Stimulated activated CD4-positive, alpha-beta T cell treated with anti-CD3 and anti-CD28 coated beads, TNF-alpha, amount 100 ng/mL, for 4 hours (primary cell): ENCODE results near the gene TP53RK.

Experiments used
- DNase-seq, 3 experiments: peaks; one replicate each; pipeline ENCODE4 v3.0.0-alpha.2; 2020; ENCODE audit warnings: low read depth in 3 of 3

TP53RK gene

GRCh38 chr20:46638898-46639274 is 50.4 kb downstream of the TP53RK start:
- no peak for DNase-seq

DNA sequence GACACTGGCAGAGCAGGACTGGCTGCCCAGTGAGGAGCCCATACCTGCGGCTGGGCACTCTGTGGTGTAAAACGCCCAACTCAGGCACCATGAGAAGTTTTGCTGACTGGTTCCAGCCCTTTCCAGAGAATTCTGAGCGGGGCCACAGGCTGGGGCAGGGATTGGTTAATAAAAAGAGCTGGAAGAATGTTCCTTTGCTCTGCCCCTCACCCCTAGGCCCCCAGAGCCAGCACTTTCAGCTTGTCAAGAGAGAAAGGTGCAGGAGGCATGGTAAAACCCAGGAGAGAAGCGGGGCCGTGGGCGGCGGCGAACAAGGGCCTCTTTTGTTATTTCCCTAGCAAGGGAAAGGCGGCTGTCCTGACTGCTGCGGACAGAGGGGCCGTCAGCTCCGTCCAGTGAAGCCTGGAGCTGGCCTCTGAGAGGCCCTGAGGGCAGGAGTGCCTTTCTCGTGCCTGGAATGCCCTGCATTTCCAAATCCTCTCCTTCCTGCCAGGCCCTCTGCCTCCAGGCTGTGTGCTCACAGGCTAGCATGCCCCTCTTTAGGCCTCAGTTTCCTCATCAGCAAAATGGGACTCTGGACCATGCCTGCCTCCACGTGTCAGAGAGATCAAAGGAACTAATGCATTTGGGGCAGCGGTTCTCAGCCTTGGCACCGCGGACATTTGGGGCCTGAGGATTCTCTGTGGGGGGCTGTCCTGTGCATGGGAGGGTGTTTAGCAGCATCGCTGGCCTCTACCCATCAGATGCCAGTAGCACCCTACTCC is 50.9 kb downstream of the TP53RK start:
- DNase-seq, result no peak

GRCh38 chr20:46637427-46638133 is 51.7 kb downstream of the TP53RK start:
- DNase-seq, result no peak

DNA sequence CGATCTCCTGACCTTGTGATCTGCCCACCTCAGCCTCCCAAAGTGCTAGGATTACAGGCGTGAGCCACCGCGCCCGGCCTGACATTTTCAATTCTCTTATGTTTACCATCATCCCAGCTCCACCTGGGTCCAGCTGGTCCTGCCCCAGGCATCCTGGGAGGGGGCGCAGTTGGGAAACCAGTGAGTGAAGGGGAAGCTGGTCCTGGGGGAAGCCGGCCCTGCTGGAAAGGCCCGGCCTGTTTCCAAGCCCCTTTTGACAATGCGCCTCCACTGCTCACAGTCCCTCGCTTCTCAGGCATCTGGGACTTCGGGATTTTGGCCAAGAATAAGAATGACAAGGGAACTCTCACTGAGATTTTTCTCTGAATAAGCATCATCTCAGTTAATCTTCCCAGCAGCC is 52.2 kb downstream of the TP53RK start:
- DNase-seq, result no peak

GRCh38 chr20:46636514-46636913 is 52.7 kb downstream of the TP53RK start:
- DNase-seq, result no peak

GRCh38 chr20:46635514-46636136 is 53.6 kb downstream of the TP53RK start:
- no peak for DNase-seq

- DNase-seq, result no peak
These were observed 54.7 kb downstream of the TP53RK start for GRCh38 chr20:46634528-46634927.
